Keratinocyte (primary cell): ENCODE results near the gene CEMIP2.

Source experiments
- CTCF ChIP-seq, 3 experiments: IDR thresholded peaks in 1 of 3; conservative IDR thresholded peaks in 1 of 3; optimal IDR thresholded peaks in 1 of 3; 2 replicates in 2 of 3; 3 replicates in 1 of 3; pipeline versions ENCODE3 to v1.5.1; 2011; ENCODE audit warnings: low read length in 3 of 3, mild to moderate bottlenecking in 3 of 3, moderate library complexity in 2 of 3, control low read depth in 1 of 3, inconsistent platforms in 1 of 3; ENCODE audit not compliant: insufficient read depth in 2 of 3; ENCODE audit errors: extremely low read depth in 1 of 3
- EZH2 ChIP-seq: IDR thresholded peaks from one replicate; pipeline ENCODE4 v1.6.1; 2012; ENCODE audit warnings: inconsistent platforms, mild to moderate bottlenecking, low read length, moderate library complexity

GRCh38 chr9:71669284-71669995 is 98.9 kb downstream of the CEMIP2 start:
- TF ChIP-seq CTCF (optimal IDR thresholded peaks at IDR 0.05 in 1 of 3, IDR thresholded peaks at IDR 0.05 in 1 of 3, conservative IDR thresholded peaks at IDR 0.05 in 1 of 3; ENCODE audit: extremely low read depth in 1 of 3, insufficient read depth in 2 of 3, low read length in 3 of 3) (no peak), EZH2 (no peak)
